Chondrocyte (in vitro differentiated cells): ENCODE results near the gene BAG3. TPM values are rescaled to one million over a fixed set of nuclear protein-coding genes. Genes with fewer than 3 reads are reported as not detected.
A peak's percentile ranks its signal among the peaks of the same experiment; 100 is the strongest.

Source experiments
- DNase-seq: peaks from one replicate; pipeline ENCODE4 v3.0.0; 2021; ENCODE audit warnings: mixed read lengths, low spot score
- H3K27ac Mint-ChIP-seq: one replicate; pipeline ENCODE4 v1.8.0; 2021; ENCODE audit warnings: mild to moderate bottlenecking, moderate library complexity, mixed read lengths; ENCODE audit not compliant: unreplicated experiment
- H3K27me3 Mint-ChIP-seq: 2 replicates; pipeline ENCODE4 v1.8.0; 2021; ENCODE audit warnings: low read depth, mixed read lengths
- H3K36me3 Mint-ChIP-seq: 2 replicates; pipeline ENCODE4 v1.8.0; 2021; ENCODE audit warnings: low read depth, mixed read lengths
- H3K4me1 Mint-ChIP-seq: 2 replicates; pipeline ENCODE4 v1.8.0; 2021; ENCODE audit warnings: low read depth, mild to moderate bottlenecking, mixed read lengths
- H3K4me3 Mint-ChIP-seq: one replicate; pipeline ENCODE4 v1.8.0; 2021; ENCODE audit warnings: mild to moderate bottlenecking, moderate library complexity, mixed read lengths; ENCODE audit not compliant: unreplicated experiment
- H3K9me3 Mint-ChIP-seq: 2 replicates; pipeline ENCODE4 v1.8.0; 2021; ENCODE audit warnings: low read depth, mixed read lengths
- CTCF ChIP-seq: fragments of 200-600 bp; sonication (generic); IDR thresholded peaks from 2 replicates; pipeline ENCODE4 v1.5.0; 2021; ENCODE audit warnings: antibody characterized with exemption, mild to moderate bottlenecking, moderate library complexity
- total RNA-seq: library from RNA; stranded (reverse); gene quantifications from 3 replicates; pipeline ENCODE4 v1.2.1, GENCODE V29; 2021

Gene BAG3
- total RNA-seq, 1 donor from 2014 or later, result 62.0 TPM

- Mint-ChIP-seq H3K4me3 (no peak overlapping the region), H3K4me1 (peaks cover 4% of the 10 kb centered on the region), H3K27me3 (no peaks in the 10 kb centered on the region), H3K9me3 (no peaks in the 10 kb centered on the region), H3K36me3 (no peaks in the 10 kb centered on the region), H3K27ac (no peak overlapping the region)
- TF ChIP-seq CTCF, result no peak
- no peak for DNase-seq
Observed at GRCh38 chr10:119609516-119609915, 41.7 kb upstream of the BAG3 start.

- no peak for TF ChIP-seq CTCF
- Mint-ChIP-seq H3K4me1 (peaks cover 4% of the 10 kb centered on the region), H3K9me3 (no peaks in the 10 kb centered on the region), H3K36me3 (no peaks in the 10 kb centered on the region), H3K4me3 (no peak overlapping the region), H3K27me3 (no peaks in the 10 kb centered on the region), H3K27ac (no peak overlapping the region)
- DNase-seq, result no peak
Observed at GRCh38 chr10:119611433-119611832, 39.7 kb upstream of the BAG3 start.

GRCh38 chr10:119613741-119614140 lies 37.4 kb upstream of the BAG3 start:
- no peaks in the 10 kb centered on the region for H3K9me3 Mint-ChIP-seq
- TF ChIP-seq CTCF, result no peak
- H3K27ac Mint-ChIP-seq, result no peak overlapping the region

GRCh38 chr10:119614686-119615085 lies 36.5 kb upstream of the BAG3 start:
- H3K27ac Mint-ChIP-seq, result no peak overlapping the region
- H3K4me3 Mint-ChIP-seq, result no peak overlapping the region
- H3K36me3 Mint-ChIP-seq, result no peaks in the 10 kb centered on the region
- H3K9me3 Mint-ChIP-seq, result no peaks in the 10 kb centered on the region
- H3K4me1 Mint-ChIP-seq, result no peaks in the 10 kb centered on the region
- no peak for DNase-seq
- TF ChIP-seq CTCF, result no peak
- no peaks in the 10 kb centered on the region for H3K27me3 Mint-ChIP-seq

More at GRCh38 chr10:119613741-119614140, 37.4 kb upstream of the BAG3 start:
- Mint-ChIP-seq H3K4me1 (no peaks in the 10 kb centered on the region), H3K27me3 (no peaks in the 10 kb centered on the region), H3K36me3 (no peaks in the 10 kb centered on the region), H3K4me3 (no peak overlapping the region)
- no peak for DNase-seq

GRCh38 chr10:119616882-119617570 lies 34.2 kb upstream of the BAG3 start:
- Mint-ChIP-seq H3K36me3 (no peaks in the 10 kb centered on the region), H3K9me3 (no peaks in the 10 kb centered on the region), H3K27ac (no peak overlapping the region), H3K27me3 (no peaks in the 10 kb centered on the region), H3K4me1 (peaks cover 8% of the 10 kb centered on the region), H3K4me3 (no peak overlapping the region)
- peak; percentile 27 for DNase-seq
- TF ChIP-seq CTCF, result peak; percentile 42
